Measurements from ENCODE around the gene ASCL5.

The ASCL5 gene

GRCh38 chr1:201096977-201097856, 29.8 kb downstream of the ASCL5 start:
- H3K9me3 ChIP-seq (ENCODE audit: control insufficient read depth, low read length) = no peaks in the 10 kb centered on the region
- no peaks in the 10 kb centered on the region for H3K27me3 ChIP-seq (ENCODE audit: control insufficient read depth, insufficient read depth, low read length, poor library complexity, severe bottlenecking)
- H3K27ac ChIP-seq (ENCODE audit: insufficient read depth, low read depth, low read length, poor library complexity, severe bottlenecking) = no peak overlapping the region
- peaks cover 17% of the 10 kb centered on the region for H3K4me1 ChIP-seq (ENCODE audit: control insufficient read depth, insufficient read depth, low read length)
- no peaks in the 10 kb centered on the region for H3K36me3 ChIP-seq (ENCODE audit: control insufficient read depth, insufficient read depth, low read length)
- 84 to 87% methylated on average over 17 of the region's 17 CpGs for WGBS, 2 experiments
- H3K4me3 ChIP-seq (ENCODE audit: insufficient read depth, low read depth, low read length) = no peak overlapping the region

DNA sequence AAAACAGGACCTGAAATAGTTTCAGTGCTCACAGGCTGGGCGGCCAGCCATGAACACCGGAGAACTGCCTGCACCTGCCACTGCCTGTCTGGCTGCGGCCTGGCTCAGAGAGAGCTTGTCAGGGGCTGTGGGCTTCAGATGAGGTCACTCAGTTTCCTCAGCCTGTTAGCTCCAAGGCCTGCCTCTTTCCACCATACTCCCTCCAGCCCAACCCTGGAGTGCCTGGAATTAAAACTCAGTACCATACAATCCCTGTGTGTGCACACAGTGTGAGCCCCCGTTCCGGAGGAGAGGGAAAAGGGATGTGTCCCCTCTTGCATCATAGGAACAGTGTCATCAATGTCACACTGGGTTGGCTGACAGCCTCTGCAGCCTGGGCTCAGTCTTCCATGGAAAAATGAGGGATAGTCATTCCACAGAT, 30.9 kb downstream of the ASCL5 start:
- H3K27ac ChIP-seq (ENCODE audit: insufficient read depth, low read depth, low read length, poor library complexity, severe bottlenecking) = no peak overlapping the region
- no peaks in the 10 kb centered on the region for H3K36me3 ChIP-seq (ENCODE audit: control insufficient read depth, insufficient read depth, low read length)
- H3K4me3 ChIP-seq (ENCODE audit: insufficient read depth, low read depth, low read length) = no peak overlapping the region
- no peaks in the 10 kb centered on the region for H3K9me3 ChIP-seq (ENCODE audit: control insufficient read depth, low read length)
- H3K4me1 ChIP-seq (ENCODE audit: control insufficient read depth, insufficient read depth, low read length) = peaks cover 17% of the 10 kb centered on the region
- no peaks in the 10 kb centered on the region for H3K27me3 ChIP-seq (ENCODE audit: control insufficient read depth, insufficient read depth, low read length, poor library complexity, severe bottlenecking)
- WGBS, 2 experiments = 90 to 95% methylated on average over 5 of the region's 5 CpGs

- Histone ChIP-seq H3K9me3 (ENCODE audit: control insufficient read depth, low read length) (no peaks in the 10 kb centered on the region), H3K4me1 (ENCODE audit: control insufficient read depth, insufficient read depth, low read length) (peaks cover 17% of the 10 kb centered on the region), H3K27me3 (ENCODE audit: control insufficient read depth, insufficient read depth, low read length, poor library complexity, severe bottlenecking) (no peaks in the 10 kb centered on the region), H3K36me3 (ENCODE audit: control insufficient read depth, insufficient read depth, low read length) (no peaks in the 10 kb centered on the region), H3K27ac (ENCODE audit: insufficient read depth, low read depth, low read length, poor library complexity, severe bottlenecking) (no peak overlapping the region), H3K4me3 (ENCODE audit: insufficient read depth, low read depth, low read length) (no peak overlapping the region)
- 91% methylated on average over 2 of the region's 2 CpGs for WGBS, 2 experiments
These were observed 31.4 kb downstream of the ASCL5 start for GRCh38 chr1:201095581-201095980.

DNA sequence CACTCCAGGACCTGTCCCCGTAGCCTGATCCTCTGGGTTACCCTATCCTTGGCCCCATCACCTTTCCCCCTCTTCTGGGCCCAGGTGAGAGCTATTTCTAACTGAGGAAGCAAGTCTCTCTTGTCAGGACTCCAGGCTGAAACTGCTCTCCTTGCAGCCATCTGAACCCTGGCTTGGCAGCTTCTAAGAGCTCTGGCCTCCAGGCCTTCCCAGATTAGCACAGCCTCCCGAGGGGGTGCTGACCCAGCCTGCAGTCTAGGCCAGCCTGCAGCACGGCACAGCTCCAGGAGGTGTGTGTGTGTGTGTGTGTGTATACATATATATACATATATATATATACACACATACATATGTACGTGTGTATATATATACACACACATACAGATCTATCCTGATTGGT, 32.2 kb downstream of the ASCL5 start:
- Histone ChIP-seq H3K27me3 (ENCODE audit: control insufficient read depth, insufficient read depth, low read length, poor library complexity, severe bottlenecking) (no peaks in the 10 kb centered on the region), H3K4me1 (ENCODE audit: control insufficient read depth, insufficient read depth, low read length) (peaks cover 23% of the 10 kb centered on the region), H3K4me3 (ENCODE audit: insufficient read depth, low read depth, low read length) (no peak overlapping the region), H3K27ac (ENCODE audit: insufficient read depth, low read depth, low read length, poor library complexity, severe bottlenecking) (no peak overlapping the region), H3K36me3 (ENCODE audit: control insufficient read depth, insufficient read depth, low read length) (no peaks in the 10 kb centered on the region), H3K9me3 (ENCODE audit: control insufficient read depth, low read length) (no peaks in the 10 kb centered on the region)
- 90 to 100% methylated on average over 3 of the region's 4 CpGs for WGBS, 2 experiments

GRCh38 chr1:201093962-201094361, 33.0 kb downstream of the ASCL5 start:
- WGBS, 2 experiments = 78 to 83% methylated on average over 7 of the region's 7 CpGs
- Histone ChIP-seq H3K4me1 (ENCODE audit: control insufficient read depth, insufficient read depth, low read length) (peaks cover 24% of the 10 kb centered on the region), H3K36me3 (ENCODE audit: control insufficient read depth, insufficient read depth, low read length) (no peaks in the 10 kb centered on the region)

GRCh38 chr1:201093561-201093960, 33.4 kb downstream of the ASCL5 start:
- no peaks in the 10 kb centered on the region for H3K9me3 ChIP-seq (ENCODE audit: control insufficient read depth, low read length)
- no peaks in the 10 kb centered on the region for H3K36me3 ChIP-seq (ENCODE audit: control insufficient read depth, insufficient read depth, low read length)
- H3K4me1 ChIP-seq (ENCODE audit: control insufficient read depth, insufficient read depth, low read length) = peaks cover 24% of the 10 kb centered on the region
- H3K27me3 ChIP-seq (ENCODE audit: control insufficient read depth, insufficient read depth, low read length, poor library complexity, severe bottlenecking) = no peaks in the 10 kb centered on the region
- H3K27ac ChIP-seq (ENCODE audit: insufficient read depth, low read depth, low read length, poor library complexity, severe bottlenecking) = no peak overlapping the region
- WGBS, 2 experiments = 94 to 95% methylated on average over 7 of the region's 7 CpGs
- no peak overlapping the region for H3K4me3 ChIP-seq (ENCODE audit: insufficient read depth, low read depth, low read length)

More at GRCh38 chr1:201093962-201094361, 33.0 kb downstream of the ASCL5 start:
- Histone ChIP-seq H3K4me3 (ENCODE audit: insufficient read depth, low read depth, low read length) (no peak overlapping the region), H3K27ac (ENCODE audit: insufficient read depth, low read depth, low read length, poor library complexity, severe bottlenecking) (no peak overlapping the region), H3K27me3 (ENCODE audit: control insufficient read depth, insufficient read depth, low read length, poor library complexity, severe bottlenecking) (no peaks in the 10 kb centered on the region), H3K9me3 (ENCODE audit: control insufficient read depth, low read length) (no peaks in the 10 kb centered on the region)

GRCh38 chr1:201092738-201093137, 34.2 kb downstream of the ASCL5 start:
- Histone ChIP-seq H3K27ac (ENCODE audit: insufficient read depth, low read depth, low read length, poor library complexity, severe bottlenecking) (no peak overlapping the region), H3K4me3 (ENCODE audit: insufficient read depth, low read depth, low read length) (no peak overlapping the region), H3K9me3 (ENCODE audit: control insufficient read depth, low read length) (no peaks in the 10 kb centered on the region), H3K27me3 (ENCODE audit: control insufficient read depth, insufficient read depth, low read length, poor library complexity, severe bottlenecking) (no peaks in the 10 kb centered on the region), H3K4me1 (ENCODE audit: control insufficient read depth, insufficient read depth, low read length) (peaks cover 24% of the 10 kb centered on the region), H3K36me3 (ENCODE audit: control insufficient read depth, insufficient read depth, low read length) (no peaks in the 10 kb centered on the region)
- 92 to 94% methylated on average over 3 of the region's 3 CpGs for WGBS, 2 experiments

GRCh38 chr1:201091256-201091655, 35.7 kb downstream of the ASCL5 start:
- no peak overlapping the region for H3K27ac ChIP-seq (ENCODE audit: insufficient read depth, low read depth, low read length, poor library complexity, severe bottlenecking)
- no peaks in the 10 kb centered on the region for H3K36me3 ChIP-seq (ENCODE audit: control insufficient read depth, insufficient read depth, low read length)
- 92 to 95% methylated on average over 4 of the region's 4 CpGs for WGBS, 2 experiments
- H3K4me3 ChIP-seq (ENCODE audit: insufficient read depth, low read depth, low read length) = no peak overlapping the region
- no peaks in the 10 kb centered on the region for H3K27me3 ChIP-seq (ENCODE audit: control insufficient read depth, insufficient read depth, low read length, poor library complexity, severe bottlenecking)
- peaks cover 16% of the 10 kb centered on the region for H3K4me1 ChIP-seq (ENCODE audit: control insufficient read depth, insufficient read depth, low read length)
- H3K9me3 ChIP-seq (ENCODE audit: control insufficient read depth, low read length) = no peaks in the 10 kb centered on the region

DNA sequence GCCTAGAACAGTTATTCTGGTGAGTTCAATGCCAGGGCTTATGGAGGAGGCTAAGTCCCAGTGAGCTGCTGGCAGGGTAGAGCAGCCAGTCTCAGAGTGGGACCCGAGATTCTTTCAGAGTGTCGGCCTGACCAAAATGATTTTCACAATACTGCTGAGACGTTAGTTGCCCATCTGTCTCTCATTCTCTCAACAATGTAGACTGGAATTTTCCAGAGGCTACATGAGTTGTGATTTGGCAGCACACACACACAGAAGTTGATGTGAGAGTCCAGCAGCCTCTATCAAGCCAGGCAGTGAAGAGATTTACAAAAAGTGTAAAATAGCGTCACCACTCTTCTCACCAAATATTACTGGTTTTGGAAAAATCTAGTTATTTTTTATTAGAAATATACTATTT, 36.4 kb downstream of the ASCL5 start:
- no peak overlapping the region for H3K27ac ChIP-seq (ENCODE audit: insufficient read depth, low read depth, low read length, poor library complexity, severe bottlenecking)
- H3K4me1 ChIP-seq (ENCODE audit: control insufficient read depth, insufficient read depth, low read length) = peaks cover 16% of the 10 kb centered on the region
- H3K36me3 ChIP-seq (ENCODE audit: control insufficient read depth, insufficient read depth, low read length) = no peaks in the 10 kb centered on the region
- no peaks in the 10 kb centered on the region for H3K9me3 ChIP-seq (ENCODE audit: control insufficient read depth, low read length)
- 94 to 95% methylated on average over 3 of the region's 4 CpGs for WGBS, 2 experiments
- H3K27me3 ChIP-seq (ENCODE audit: control insufficient read depth, insufficient read depth, low read length, poor library complexity, severe bottlenecking) = no peaks in the 10 kb centered on the region
- no peak overlapping the region for H3K4me3 ChIP-seq (ENCODE audit: insufficient read depth, low read depth, low read length)

GRCh38 chr1:201089596-201089995, 37.4 kb downstream of the ASCL5 start:
- WGBS, 2 experiments = 51 to 59% methylated on average over 5 of the region's 5 CpGs
- H3K9me3 ChIP-seq (ENCODE audit: control insufficient read depth, low read length) = no peaks in the 10 kb centered on the region
- H3K27me3 ChIP-seq (ENCODE audit: control insufficient read depth, insufficient read depth, low read length, poor library complexity, severe bottlenecking) = no peaks in the 10 kb centered on the region
- H3K4me1 ChIP-seq (ENCODE audit: control insufficient read depth, insufficient read depth, low read length) = peaks cover 16% of the 10 kb centered on the region
- no peaks in the 10 kb centered on the region for H3K36me3 ChIP-seq (ENCODE audit: control insufficient read depth, insufficient read depth, low read length)
- no peak overlapping the region for H3K27ac ChIP-seq (ENCODE audit: insufficient read depth, low read depth, low read length, poor library complexity, severe bottlenecking)
- H3K4me3 ChIP-seq (ENCODE audit: insufficient read depth, low read depth, low read length) = no peak overlapping the region

Data from ectodermal cell (in vitro differentiated cells).